Central memory CD4-positive, alpha-beta T cell (primary cell): Measurements from ENCODE around the gene ITPR2.
"Not testable (repeated sequence)": the region's sequence is repeated elsewhere in the genome, so short reads cannot be mapped to it uniquely, and the experiment has no call there.

Experiments
- DNase-seq: peaks from one replicate; pipeline ENCODE4 v3.0.0; 2022

Gene ITPR2

GRCh38 chr12:26786865-26787514, 46.0 kb downstream of the ITPR2 start:
- DNase-seq: no peak

GRCh38 chr12:26786491-26786864, 46.5 kb downstream of the ITPR2 start:
- no peak for DNase-seq

GRCh38 chr12:26783816-26784379, 49.1 kb downstream of the ITPR2 start:
- not testable (repeated sequence) for DNase-seq

- DNase-seq: no peak
These were observed 49.9 kb downstream of the ITPR2 start for GRCh38 chr12:26783131-26783526.

- DNase-seq: no peak
These were observed 50.4 kb downstream of the ITPR2 start for GRCh38 chr12:26782372-26783130.

GRCh38 chr12:26780656-26781055, 52.3 kb downstream of the ITPR2 start:
- not testable (repeated sequence) for DNase-seq

GRCh38 chr12:26778173-26778775, 54.7 kb downstream of the ITPR2 start:
- DNase-seq: not testable (repeated sequence)

- DNase-seq: no peak
These were observed 55.8 kb downstream of the ITPR2 start for GRCh38 chr12:26777236-26777635.

GRCh38 chr12:26775991-26776390, 57.0 kb downstream of the ITPR2 start:
- DNase-seq: not testable (repeated sequence)

GRCh38 chr12:26773313-26774104, 59.5 kb downstream of the ITPR2 start:
- DNase-seq: no peak

GRCh38 chr12:26771861-26772260, 61.1 kb downstream of the ITPR2 start:
- no peak for DNase-seq

GRCh38 chr12:26770239-26771070, 62.5 kb downstream of the ITPR2 start:
- no peak for DNase-seq

- DNase-seq: no peak
These were observed 63.4 kb downstream of the ITPR2 start for GRCh38 chr12:26769611-26770010.

- no peak for DNase-seq
These were observed 64.1 kb downstream of the ITPR2 start for GRCh38 chr12:26768611-26769603.

GRCh38 chr12:26767865-26768264, 65.1 kb downstream of the ITPR2 start:
- DNase-seq: no peak

GRCh38 chr12:26767116-26767515, 65.9 kb downstream of the ITPR2 start:
- DNase-seq: no peak

GRCh38 chr12:26762186-26762585, 70.8 kb downstream of the ITPR2 start:
- no peak for DNase-seq

- DNase-seq: no peak
These were observed 71.2 kb downstream of the ITPR2 start for GRCh38 chr12:26761775-26762174.

GRCh38 chr12:26760657-26761293, 72.2 kb downstream of the ITPR2 start:
- no peak for DNase-seq

GRCh38 chr12:26755362-26755761, 77.6 kb downstream of the ITPR2 start:
- not testable (repeated sequence) for DNase-seq
